GM23338 (cell line): ENCODE measurements around the gene BAG3. TPM values are rescaled to one million over a fixed set of nuclear protein-coding genes. Genes with fewer than 3 reads are reported as not detected.

Experiments used
- ATAC-seq: fragments of 200-7000 bp; cut with Tn5 transposase; 3 replicates; pipeline ENCODE4 v1.9.1; 2020
- DNase-seq: peaks from one replicate; pipeline ENCODE4 v3.0.0-alpha.2; 2015; ENCODE audit warnings: low spot score
- H2AFZ ChIP-seq: fragments of 200-600 bp; sonication (generic); 2 replicates; pipeline ENCODE4 v1.8.0; 2016; ENCODE audit warnings: antibody characterized with exemption, mild to moderate bottlenecking, moderate library complexity
- H3F3A ChIP-seq: fragments of 200-600 bp; sonication (generic); replicated peaks from 2 replicates; pipeline ENCODE4 v1.8.0; 2017; ENCODE audit warnings: antibody characterized with exemption, mixed run types, low read depth
- H3K27ac ChIP-seq: fragments of 200-600 bp; sonication (generic); 2 replicates; pipeline ENCODE4 v1.6.1; 2016; ENCODE audit warnings: low read depth
- H3K27me3 ChIP-seq: fragments of 200-600 bp; sonication (generic); 2 replicates; pipeline ENCODE4 v1.8.0; 2016; ENCODE audit warnings: mild to moderate bottlenecking, mixed run types, moderate library complexity; ENCODE audit not compliant: insufficient read depth
- H3K36me3 ChIP-seq: fragments of 200-600 bp; sonication (generic); 2 replicates; pipeline ENCODE4 v1.8.0; 2016; ENCODE audit warnings: mild to moderate bottlenecking; ENCODE audit not compliant: insufficient read depth
- H3K4me1 ChIP-seq: fragments of 200-600 bp; sonication (generic); 2 replicates; pipeline ENCODE4 v1.8.0; 2016; ENCODE audit warnings: mild to moderate bottlenecking, moderate library complexity; ENCODE audit not compliant: insufficient read depth
- H3K4me2 ChIP-seq: fragments of 200-600 bp; sonication (generic); 2 replicates; pipeline ENCODE4 v1.7.1; 2017; ENCODE audit warnings: mixed run types
- H3K4me3 ChIP-seq: fragments of 200-600 bp; sonication (generic); 2 replicates; pipeline ENCODE4 v1.6.1; 2016; ENCODE audit warnings: mixed run types
- H3K79me2 ChIP-seq: fragments of 200-600 bp; sonication (generic); replicated peaks from 2 replicates; pipeline ENCODE4 v1.8.0; 2017; ENCODE audit warnings: mild to moderate bottlenecking; ENCODE audit not compliant: insufficient read depth
- H3K9me2 ChIP-seq: fragments of 200-600 bp; sonication (generic); 2 replicates; pipeline ENCODE4 v1.8.0; 2017; ENCODE audit not compliant: insufficient read depth
- H4K20me1 ChIP-seq: fragments of 200-600 bp; sonication (generic); replicated peaks from 2 replicates; pipeline ENCODE4 v1.8.0; 2017; ENCODE audit warnings: mild to moderate bottlenecking; ENCODE audit not compliant: insufficient read depth
- H3K27ac Mint-ChIP-seq: 2 replicates; pipeline ENCODE4 v1.8.0; 2020; ENCODE audit warnings: inconsistent platforms, mild to moderate bottlenecking, moderate library complexity, mixed read lengths
- H3K27me3 Mint-ChIP-seq: 3 replicates; pipeline ENCODE4 v1.8.0; 2022; ENCODE audit warnings: low read depth, mild to moderate bottlenecking, moderate library complexity, mixed read lengths, inconsistent platforms; ENCODE audit not compliant: insufficient read depth, poor library complexity
- H3K36me3 Mint-ChIP-seq: 3 replicates; pipeline ENCODE4 v1.8.0; 2021; ENCODE audit warnings: low read depth, mild to moderate bottlenecking, inconsistent platforms, moderate library complexity, mixed read lengths
- H3K4me1 Mint-ChIP-seq: 3 replicates; pipeline ENCODE4 v1.8.0; 2020; ENCODE audit warnings: mild to moderate bottlenecking, inconsistent platforms, mixed read lengths
- H3K4me3 Mint-ChIP-seq: 3 replicates; pipeline ENCODE4 v1.8.0; 2021; ENCODE audit warnings: moderate library complexity, mild to moderate bottlenecking, inconsistent platforms, mixed read lengths
- H3K9me3 Mint-ChIP-seq: 3 replicates; pipeline ENCODE4 v1.8.0; 2020; ENCODE audit warnings: moderate library complexity, mild to moderate bottlenecking, inconsistent platforms, mixed read lengths
- EZH2phosphoT487 ChIP-seq: fragments of 200-600 bp; sonication (generic); IDR thresholded peaks from one replicate; pipeline ENCODE4 v1.8.1; 2018; ENCODE audit warnings: antibody characterized with exemption; ENCODE audit not compliant: unreplicated experiment
- STAT1 ChIP-seq: IDR thresholded peaks from one replicate; pipeline ENCODE4 v1.6.1; 2016; ENCODE audit warnings: antibody characterized with exemption; ENCODE audit not compliant: unreplicated experiment
- polyA plus RNA-seq: library from polyadenylated mRNA; unstranded; fragments of >200 nt; fragmentation: Nextera tagmentation; extraction: Ambion mirVana; gene quantifications from 2 replicates; pipeline ENCODE4 v1.2.1, GENCODE V29; 2016
- total RNA-seq: library from RNA; depleted of rRNA; stranded (reverse); fragments of >200 nt; shearing (Covaris generic); gene quantifications from 2 replicates; pipeline ENCODE4 v1.2.3, GENCODE V29; 2014
- TF ChIP-seq, protein P1 (sequence below), 2 experiments: fragments of 200-600 bp in 1 of 2; sonication (generic) in 1 of 2; conservative IDR thresholded peaks; 2 replicates each; pipeline versions ENCODE4 v1.5.1 to v1.6.1; 2016 to 2017; ENCODE audit warnings: antibody characterized with exemption in 2 of 2, low read depth in 2 of 2, mild to moderate bottlenecking in 2 of 2, moderate library complexity in 1 of 2
- TF ChIP-seq, protein P2 (sequence below): fragments of 250-450 bp; sonication (Bioruptor Pico); IDR thresholded peaks from 2 replicates; pipeline ENCODE4 v1.5.0; 2020; ENCODE audit warnings: mild to moderate bottlenecking, moderate library complexity

Gene BAG3
- total and polyA plus RNA-seq, 2 experiments from 2014 or later, result 8.2 to 8.4 TPM

DNA sequence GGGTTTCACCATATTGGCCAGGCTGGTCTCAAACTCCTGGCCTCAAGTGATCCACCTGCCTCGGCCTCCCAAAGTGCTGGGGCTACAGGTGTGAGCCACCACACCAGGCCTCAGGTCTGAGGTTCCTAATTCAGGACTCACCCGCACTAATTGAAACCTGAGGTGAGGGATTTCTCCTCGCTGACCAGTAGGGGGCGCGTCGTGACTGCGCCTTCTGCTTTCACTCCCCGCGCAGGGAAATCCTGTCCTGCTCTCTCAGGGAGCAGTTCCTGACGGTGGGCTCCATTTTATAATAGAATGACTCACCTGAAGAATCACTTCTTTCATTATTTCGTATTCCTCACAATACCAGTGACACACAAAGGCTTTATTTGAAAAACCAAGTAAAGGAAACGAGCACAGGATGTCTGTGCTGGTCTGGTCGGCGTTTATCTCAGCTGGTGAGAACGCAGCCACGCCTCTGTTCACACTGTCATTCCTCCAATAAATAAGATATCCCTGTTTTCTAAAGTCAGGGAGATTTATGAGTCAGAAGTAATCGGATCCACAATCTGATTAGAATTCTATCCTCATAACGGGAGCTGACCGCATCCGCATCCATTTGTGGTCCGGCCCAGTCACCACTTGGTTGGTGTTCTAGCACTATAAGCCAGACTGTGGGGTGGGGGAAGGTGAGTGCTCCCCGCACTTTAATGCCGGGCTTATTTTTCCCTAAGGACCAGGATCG is 35.4 kb downstream of the BAG3 start:
- peaks cover 25% of the 10 kb centered on the region for H3K4me1 Mint-ChIP-seq
- peaks cover 12% of the 10 kb centered on the region for H3K27me3 Mint-ChIP-seq
- ATAC-seq (peak; percentile 60), DNase-seq (peak; percentile 92)
- Histone ChIP-seq H3K79me2 (no peaks in the 10 kb centered on the region), H3F3A (peaks cover 8% of the 10 kb centered on the region), H4K20me1 (no peaks in the 10 kb centered on the region), H3K36me3 (no peaks in the 10 kb centered on the region), H3K4me3 (peak overlapping the region; percentile 58), H3K27ac (peak overlapping the region; percentile 98), H3K27me3 (no peaks in the 10 kb centered on the region), H3K4me2 (peak overlapping the region; percentile 73), H3K9me2 (no peaks in the 10 kb centered on the region), H3K4me1 (peaks cover 9% of the 10 kb centered on the region), H2AFZ (no peak overlapping the region; the same call in 1 of the 2 replicates)
- peaks cover 4% of the 10 kb centered on the region; the same call in 2 of the 3 replicates for H3K9me3 Mint-ChIP-seq
- peak overlapping the region; percentile 90 for H3K4me3 Mint-ChIP-seq
- peak overlapping the region; percentile 99 for H3K27ac Mint-ChIP-seq
- TF ChIP-seq EZH2phosphoT487, result no peak
- TF ChIP-seq, protein P1, sequence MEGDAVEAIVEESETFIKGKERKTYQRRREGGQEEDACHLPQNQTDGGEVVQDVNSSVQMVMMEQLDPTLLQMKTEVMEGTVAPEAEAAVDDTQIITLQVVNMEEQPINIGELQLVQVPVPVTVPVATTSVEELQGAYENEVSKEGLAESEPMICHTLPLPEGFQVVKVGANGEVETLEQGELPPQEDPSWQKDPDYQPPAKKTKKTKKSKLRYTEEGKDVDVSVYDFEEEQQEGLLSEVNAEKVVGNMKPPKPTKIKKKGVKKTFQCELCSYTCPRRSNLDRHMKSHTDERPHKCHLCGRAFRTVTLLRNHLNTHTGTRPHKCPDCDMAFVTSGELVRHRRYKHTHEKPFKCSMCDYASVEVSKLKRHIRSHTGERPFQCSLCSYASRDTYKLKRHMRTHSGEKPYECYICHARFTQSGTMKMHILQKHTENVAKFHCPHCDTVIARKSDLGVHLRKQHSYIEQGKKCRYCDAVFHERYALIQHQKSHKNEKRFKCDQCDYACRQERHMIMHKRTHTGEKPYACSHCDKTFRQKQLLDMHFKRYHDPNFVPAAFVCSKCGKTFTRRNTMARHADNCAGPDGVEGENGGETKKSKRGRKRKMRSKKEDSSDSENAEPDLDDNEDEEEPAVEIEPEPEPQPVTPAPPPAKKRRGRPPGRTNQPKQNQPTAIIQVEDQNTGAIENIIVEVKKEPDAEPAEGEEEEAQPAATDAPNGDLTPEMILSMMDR (conservative IDR thresholded peaks at IDR 0.05; ENCODE audit: low read depth in 2 of 2), result peak; percentile 95 to 97
- peaks cover 6% of the 10 kb centered on the region for H3K36me3 Mint-ChIP-seq

DNA sequence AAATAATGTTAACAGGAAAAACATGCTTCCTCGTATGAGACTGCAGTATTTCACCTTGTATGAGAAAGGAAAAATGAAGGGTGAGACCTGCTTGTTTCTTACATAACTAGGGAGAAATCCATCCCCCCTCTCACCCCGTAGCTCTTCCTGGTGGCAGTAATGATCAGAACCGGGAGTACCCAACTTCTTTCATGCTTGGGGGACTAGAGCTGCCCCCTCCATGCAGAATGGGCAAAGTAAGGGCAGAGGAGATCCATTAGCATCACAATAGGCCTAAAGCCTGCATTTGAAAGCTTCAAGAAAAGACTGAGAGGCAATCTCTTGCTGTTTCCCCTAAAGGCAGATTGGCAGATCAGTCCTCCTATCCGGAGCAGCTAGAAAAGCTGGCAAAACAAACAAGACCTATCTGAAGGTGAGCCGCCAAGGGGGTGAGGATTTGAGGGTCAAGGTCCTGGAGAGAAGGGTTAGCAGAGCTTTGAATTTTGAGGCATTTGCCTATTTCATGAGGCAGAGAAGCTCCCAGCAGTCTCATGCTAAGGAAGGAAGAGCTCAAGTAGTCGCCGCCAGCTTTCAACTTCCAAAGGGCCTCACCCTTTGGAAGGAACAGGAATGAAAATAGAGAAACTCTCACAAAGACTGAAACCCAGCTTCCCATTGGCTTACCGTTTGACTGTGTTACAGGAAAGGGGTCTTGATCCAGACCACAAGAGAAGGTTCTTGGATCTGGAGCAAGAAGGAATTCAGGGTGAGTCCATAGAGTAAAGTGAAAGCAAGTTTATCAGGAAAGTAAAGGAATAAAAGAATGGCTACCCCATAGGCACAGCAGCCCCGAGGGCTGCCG is 36.2 kb downstream of the BAG3 start:
- peak; percentile 98 for DNase-seq
- Mint-ChIP-seq H3K4me3 (peak overlapping the region; percentile 90), H3K27ac (peak overlapping the region; percentile 99), H3K36me3 (peaks cover under 1% of the 10 kb centered on the region; the same call in 2 of the 3 replicates), H3K4me1 (peaks cover 25% of the 10 kb centered on the region), H3K27me3 (peaks cover 11% of the 10 kb centered on the region), H3K9me3 (no peaks in the 10 kb centered on the region; the same call in 2 of the 3 replicates)
- H3K27ac ChIP-seq, result peak overlapping the region; percentile 98
- peak overlapping the region; percentile 73 for H3K4me2 ChIP-seq
- no peaks in the 10 kb centered on the region for H4K20me1 ChIP-seq
- no peaks in the 10 kb centered on the region for H3K27me3 ChIP-seq
- peaks cover 8% of the 10 kb centered on the region for H3F3A ChIP-seq
- peaks cover 9% of the 10 kb centered on the region for H3K4me1 ChIP-seq
- TF ChIP-seq STAT1, result no peak
- TF ChIP-seq, protein P2, sequence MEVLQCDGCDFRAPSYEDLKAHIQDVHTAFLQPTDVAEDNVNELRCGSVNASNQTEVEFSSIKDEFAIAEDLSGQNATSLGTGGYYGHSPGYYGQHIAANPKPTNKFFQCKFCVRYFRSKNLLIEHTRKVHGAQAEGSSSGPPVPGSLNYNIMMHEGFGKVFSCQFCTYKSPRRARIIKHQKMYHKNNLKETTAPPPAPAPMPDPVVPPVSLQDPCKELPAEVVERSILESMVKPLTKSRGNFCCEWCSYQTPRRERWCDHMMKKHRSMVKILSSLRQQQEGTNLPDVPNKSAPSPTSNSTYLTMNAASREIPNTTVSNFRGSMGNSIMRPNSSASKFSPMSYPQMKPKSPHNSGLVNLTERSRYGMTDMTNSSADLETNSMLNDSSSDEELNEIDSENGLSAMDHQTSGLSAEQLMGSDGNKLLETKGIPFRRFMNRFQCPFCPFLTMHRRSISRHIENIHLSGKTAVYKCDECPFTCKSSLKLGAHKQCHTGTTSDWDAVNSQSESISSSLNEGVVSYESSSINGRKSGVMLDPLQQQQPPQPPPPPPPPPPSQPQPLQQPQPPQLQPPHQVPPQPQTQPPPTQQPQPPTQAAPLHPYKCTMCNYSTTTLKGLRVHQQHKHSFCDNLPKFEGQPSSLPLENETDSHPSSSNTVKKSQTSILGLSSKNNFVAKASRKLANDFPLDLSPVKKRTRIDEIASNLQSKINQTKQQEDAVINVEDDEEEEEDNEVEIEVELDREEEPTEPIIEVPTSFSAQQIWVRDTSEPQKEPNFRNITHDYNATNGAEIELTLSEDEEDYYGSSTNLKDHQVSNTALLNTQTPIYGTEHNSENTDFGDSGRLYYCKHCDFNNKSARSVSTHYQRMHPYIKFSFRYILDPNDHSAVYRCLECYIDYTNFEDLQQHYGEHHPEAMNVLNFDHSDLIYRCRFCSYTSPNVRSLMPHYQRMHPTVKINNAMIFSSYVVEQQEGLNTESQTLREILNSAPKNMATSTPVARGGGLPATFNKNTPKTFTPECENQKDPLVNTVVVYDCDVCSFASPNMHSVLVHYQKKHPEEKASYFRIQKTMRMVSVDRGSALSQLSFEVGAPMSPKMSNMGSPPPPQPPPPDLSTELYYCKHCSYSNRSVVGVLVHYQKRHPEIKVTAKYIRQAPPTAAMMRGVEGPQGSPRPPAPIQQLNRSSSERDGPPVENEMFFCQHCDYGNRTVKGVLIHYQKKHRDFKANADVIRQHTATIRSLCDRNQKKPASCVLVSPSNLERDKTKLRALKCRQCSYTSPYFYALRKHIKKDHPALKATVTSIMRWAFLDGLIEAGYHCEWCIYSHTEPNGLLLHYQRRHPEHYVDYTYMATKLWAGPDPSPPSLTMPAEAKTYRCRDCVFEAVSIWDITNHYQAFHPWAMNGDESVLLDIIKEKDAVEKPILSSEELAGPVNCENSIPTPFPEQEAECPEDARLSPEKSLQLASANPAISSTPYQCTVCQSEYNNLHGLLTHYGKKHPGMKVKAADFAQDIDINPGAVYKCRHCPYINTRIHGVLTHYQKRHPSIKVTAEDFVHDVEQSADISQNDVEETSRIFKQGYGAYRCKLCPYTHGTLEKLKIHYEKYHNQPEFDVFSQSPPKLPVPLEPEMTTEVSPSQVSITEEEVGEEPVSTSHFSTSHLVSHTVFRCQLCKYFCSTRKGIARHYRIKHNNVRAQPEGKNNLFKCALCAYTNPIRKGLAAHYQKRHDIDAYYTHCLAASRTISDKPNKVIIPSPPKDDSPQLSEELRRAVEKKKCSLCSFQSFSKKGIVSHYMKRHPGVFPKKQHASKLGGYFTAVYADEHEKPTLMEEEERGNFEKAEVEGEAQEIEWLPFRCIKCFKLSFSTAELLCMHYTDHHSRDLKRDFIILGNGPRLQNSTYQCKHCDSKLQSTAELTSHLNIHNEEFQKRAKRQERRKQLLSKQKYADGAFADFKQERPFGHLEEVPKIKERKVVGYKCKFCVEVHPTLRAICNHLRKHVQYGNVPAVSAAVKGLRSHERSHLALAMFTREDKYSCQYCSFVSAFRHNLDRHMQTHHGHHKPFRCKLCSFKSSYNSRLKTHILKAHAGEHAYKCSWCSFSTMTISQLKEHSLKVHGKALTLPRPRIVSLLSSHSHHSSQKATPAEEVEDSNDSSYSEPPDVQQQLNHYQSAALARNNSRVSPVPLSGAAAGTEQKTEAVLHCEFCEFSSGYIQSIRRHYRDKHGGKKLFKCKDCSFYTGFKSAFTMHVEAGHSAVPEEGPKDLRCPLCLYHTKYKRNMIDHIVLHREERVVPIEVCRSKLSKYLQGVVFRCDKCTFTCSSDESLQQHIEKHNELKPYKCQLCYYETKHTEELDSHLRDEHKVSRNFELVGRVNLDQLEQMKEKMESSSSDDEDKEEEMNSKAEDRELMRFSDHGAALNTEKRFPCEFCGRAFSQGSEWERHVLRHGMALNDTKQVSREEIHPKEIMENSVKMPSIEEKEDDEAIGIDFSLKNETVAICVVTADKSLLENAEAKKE (CRISPR knock-in tag), result 0 out of 2 replicates have a peak, but pooled peaks have one; percentile 28
- no peaks in the 10 kb centered on the region for H3K36me3 ChIP-seq
- ATAC-seq, result peak; percentile 89
- H3K79me2 ChIP-seq, result no peaks in the 10 kb centered on the region
- no peak overlapping the region for H2AFZ ChIP-seq
- H3K9me2 ChIP-seq, result no peaks in the 10 kb centered on the region
- H3K4me3 ChIP-seq, result peak overlapping the region; percentile 58
